Activated CD8-positive, alpha-beta memory T cell treated with anti-CD3 and anti-CD28 coated beads, Interleukin-2, amount 50 U/mL, for 1 hour (primary cell): Measurements from ENCODE around the gene MYOD1.

ENCODE experiments used
- DNase-seq: peaks from one replicate; pipeline ENCODE4 v3.0.0-alpha.2; 2020; ENCODE audit errors: extremely low read depth

The MYOD1 gene

GRCh38 chr11:17719028-17719937, at the start of gene MYOD1:
Gene MYOD1 (plus strand): TSS chr11:17719571. CDS start chr11:17719783, 212 bp downstream.
- no peak for DNase-seq

DNA sequence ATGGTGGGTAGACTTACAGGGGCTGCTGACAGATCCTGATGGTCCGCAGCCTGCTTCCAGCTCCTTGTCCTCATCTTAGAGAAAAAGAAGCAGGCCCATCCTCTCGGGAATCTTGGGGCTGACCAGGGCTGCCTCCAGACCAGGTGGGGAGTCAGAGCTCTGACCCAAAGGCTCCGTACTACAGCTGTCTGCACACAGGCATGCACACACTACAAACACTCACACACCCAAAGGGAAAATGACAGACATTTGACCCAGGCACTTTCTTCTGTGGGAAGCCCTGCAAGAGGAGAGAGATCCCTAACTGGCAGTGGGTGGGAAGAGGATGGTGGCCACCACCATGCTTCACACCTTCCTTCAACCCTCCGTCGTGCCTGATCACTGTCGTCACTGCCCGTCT, 46.9 kb upstream of the MYOD1 start:
- DNase-seq, result no peak

GRCh38 chr11:17673951-17674350, 45.4 kb upstream of the MYOD1 start:
- DNase-seq, result no peak

GRCh38 chr11:17682848-17683247, 36.5 kb upstream of the MYOD1 start:
- DNase-seq, result no peak

- DNase-seq, result no peak
These were observed 35.8 kb upstream of the MYOD1 start for GRCh38 chr11:17683377-17684161.

GRCh38 chr11:17684550-17684949, 34.8 kb upstream of the MYOD1 start:
- DNase-seq, result no peak

GRCh38 chr11:17686231-17686980, 33.0 kb upstream of the MYOD1 start:
- DNase-seq, result no peak

DNA sequence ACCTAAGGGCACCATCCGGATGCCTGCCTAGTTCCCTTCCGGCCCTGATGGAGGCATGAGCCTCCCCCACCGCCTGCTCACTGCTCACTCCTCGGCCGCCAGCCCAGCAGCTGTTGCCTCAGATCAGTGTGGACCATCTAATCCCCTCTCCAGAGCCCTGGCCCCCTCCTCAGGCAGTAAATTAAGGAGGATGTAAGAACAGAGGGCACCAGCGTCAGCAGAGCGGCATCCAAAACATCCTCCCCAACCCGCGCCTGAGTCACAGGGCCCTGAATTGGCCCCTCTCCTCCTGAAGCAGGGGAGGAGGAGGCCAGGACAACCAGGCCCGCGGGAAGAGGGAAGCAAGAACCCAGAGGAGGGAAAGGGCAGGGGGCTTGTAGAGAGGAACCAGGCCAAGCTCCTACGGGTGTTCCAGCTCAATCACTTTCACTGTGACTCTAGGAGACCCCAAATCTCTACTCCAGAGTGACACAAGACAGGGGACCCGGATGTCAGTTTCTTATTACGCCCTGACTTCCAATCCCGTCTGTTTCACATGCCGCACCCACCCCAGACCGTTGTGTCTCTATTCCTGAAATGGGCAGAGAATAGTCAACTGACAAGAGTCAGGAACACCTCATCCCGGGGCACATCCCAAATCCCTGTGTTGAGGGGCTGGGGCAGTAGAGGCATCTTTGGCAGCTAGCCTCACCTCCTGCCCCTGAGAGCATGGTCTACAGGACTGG, 31.3 kb upstream of the MYOD1 start:
- no peak for DNase-seq

DNA sequence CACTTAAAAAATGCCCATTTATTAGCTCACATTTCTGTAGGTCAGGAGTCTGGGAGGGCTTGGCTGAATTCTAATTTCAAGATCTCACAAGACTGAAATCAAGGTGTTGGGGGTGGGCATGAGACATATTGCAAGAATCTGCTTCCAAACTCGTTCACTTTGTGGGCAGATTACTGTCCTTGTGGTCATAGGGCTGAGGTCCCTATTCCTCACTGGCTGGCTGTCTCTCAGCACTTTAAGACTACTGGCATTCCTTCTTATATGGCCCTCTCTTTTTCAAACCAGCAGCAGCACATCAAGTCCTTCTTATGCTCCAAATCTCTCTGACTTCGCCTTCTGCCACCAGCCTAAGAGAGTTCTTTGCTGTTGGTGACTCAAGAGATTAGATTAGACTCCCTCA, 27.8 kb upstream of the MYOD1 start:
- DNase-seq, result no peak

DNA sequence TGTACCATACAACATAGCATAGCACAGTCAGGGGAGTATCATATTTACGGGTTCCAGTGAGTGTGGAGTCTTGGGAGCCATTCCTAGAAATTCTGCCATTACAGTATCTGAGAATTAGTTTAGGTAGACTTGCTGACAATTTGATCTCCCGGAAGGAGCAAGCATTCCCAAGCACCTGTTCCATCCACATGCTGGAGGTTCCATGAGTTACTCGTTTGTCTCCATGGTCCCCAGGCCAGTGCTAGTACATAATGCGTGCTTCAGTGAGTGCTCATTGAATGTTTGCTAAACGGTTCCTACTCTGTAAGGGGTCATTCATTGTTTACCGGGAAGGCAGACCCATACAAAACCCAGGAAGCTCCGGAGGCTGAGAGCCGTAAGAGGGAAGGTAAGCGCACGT, 27.4 kb upstream of the MYOD1 start:
- DNase-seq, result no peak

DNA sequence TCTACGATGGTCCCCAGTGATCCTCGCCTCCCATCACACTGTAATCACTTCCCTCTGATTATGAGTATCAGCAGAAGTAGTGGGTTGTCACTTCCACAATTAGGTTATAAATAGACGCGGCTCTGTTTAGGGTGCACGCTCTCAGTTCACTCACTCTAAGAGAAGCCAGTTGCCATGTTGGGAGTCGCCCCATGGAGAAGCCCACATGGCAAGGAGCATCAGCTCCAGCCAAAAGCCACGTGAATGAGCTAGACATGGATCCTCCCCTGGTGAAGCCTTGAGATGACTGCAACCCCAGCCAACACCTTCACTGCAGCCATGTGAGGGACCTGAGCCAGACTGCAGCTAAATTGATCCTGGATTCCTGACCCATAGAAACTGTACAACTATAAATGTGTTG, 26.4 kb upstream of the MYOD1 start:
- no peak for DNase-seq

- no peak for DNase-seq
These were observed 25.8 kb upstream of the MYOD1 start for GRCh38 chr11:17693531-17693930.

GRCh38 chr11:17694494-17695110, 24.8 kb upstream of the MYOD1 start:
- DNase-seq, result no peak

- DNase-seq, result no peak
These were observed 23.6 kb upstream of the MYOD1 start for GRCh38 chr11:17695454-17696441.

- DNase-seq, result no peak
These were observed 22.6 kb upstream of the MYOD1 start for GRCh38 chr11:17696741-17697140.

GRCh38 chr11:17697175-17697949, 22.0 kb upstream of the MYOD1 start:
- DNase-seq, result no peak

- no peak for DNase-seq
These were observed 19.9 kb upstream of the MYOD1 start for GRCh38 chr11:17699147-17700114.

DNA sequence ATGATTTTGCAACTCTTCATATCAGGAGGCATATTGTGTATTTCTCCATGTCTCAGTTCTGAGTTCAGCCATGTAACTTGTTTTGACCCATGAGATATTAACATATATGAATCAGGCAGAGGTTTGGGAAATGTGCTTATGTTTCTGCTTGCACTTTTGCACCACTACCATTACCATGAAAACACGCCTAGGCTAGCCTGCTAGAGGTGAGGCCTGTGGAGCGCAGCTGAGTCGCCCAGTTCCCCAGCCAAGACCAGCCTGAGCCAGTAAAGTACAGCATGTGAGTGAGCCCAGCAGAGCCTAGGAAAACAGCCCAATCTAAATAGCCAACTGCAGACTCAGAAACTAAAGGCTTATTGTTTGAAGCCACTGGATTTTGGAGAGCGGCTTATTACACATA, 18.4 kb upstream of the MYOD1 start:
- no peak for DNase-seq
